Heart left ventricle (tissue), 16 donors: ENCODE measurements around the gene CD2AP. TPM values are rescaled to one million over a fixed set of nuclear protein-coding genes. Genes with fewer than 3 reads are reported as not detected.

ENCODE experiments used
- ATAC-seq, 4 donors: fragments of 200-7000 bp; cut with Tn5 transposase; one replicate each; pipeline ENCODE4 v1.9.1; 2020 to 2022; ENCODE audit warnings: moderate library complexity in 4 of 4, mild to moderate bottlenecking in 3 of 4, moderate number of reproducible peaks in 1 of 4
- DNase-seq, 5 donors: peaks; one replicate each; pipeline ENCODE4 v3.0.0-alpha.2; 2020
- H3K27ac ChIP-seq, 12 donors: fragments of 200-600 bp; sonication (generic) in 4 of 12; one replicate each; pipeline versions ENCODE4 v1.5.0 to v1.8.0; 2016 to 2022; ENCODE audit warnings: mild to moderate bottlenecking in 2 of 12
- H3K27me3 ChIP-seq, 9 donors: fragments of 200-600 bp; sonication (generic) in 2 of 9; one replicate each; pipeline versions ENCODE4 v1.5.1 to v1.8.0; 2016 to 2022; ENCODE audit warnings: mild to moderate bottlenecking in 3 of 9
- H3K36me3 ChIP-seq, 9 donors: fragments of 200-600 bp; sonication (generic) in 2 of 9; one replicate each; pipeline versions ENCODE4 v1.5.0 to v1.8.0; 2018 to 2022; ENCODE audit warnings: mild to moderate bottlenecking in 2 of 9
- H3K4me1 ChIP-seq, 12 donors: fragments of 200-600 bp; sonication (generic) in 4 of 12; one replicate each; pipeline versions ENCODE4 v1.5.0 to v1.8.0; 2016 to 2022; ENCODE audit warnings: mild to moderate bottlenecking in 3 of 12
- H3K4me3 ChIP-seq, 12 donors: fragments of 200-600 bp; sonication (generic) in 4 of 12; one replicate each; pipeline versions ENCODE4 v1.5.0 to v1.8.0; 2017 to 2022; ENCODE audit warnings: mild to moderate bottlenecking in 9 of 12, moderate library complexity in 4 of 12
- H3K9me3 ChIP-seq, 12 donors: fragments of 200-600 bp; sonication (generic) in 4 of 12; one replicate each; pipeline versions ENCODE4 v1.5.0 to v1.8.0; 2016 to 2022; ENCODE audit warnings: mild to moderate bottlenecking in 1 of 12
- CTCF ChIP-seq, 12 donors: fragments of 200-600 bp; sonication (generic) in 4 of 12; IDR thresholded peaks; one replicate each; pipeline versions ENCODE4 v1.5.0 to v1.8.0; 2018 to 2022; ENCODE audit warnings: antibody characterized with exemption in 12 of 12, mild to moderate bottlenecking in 5 of 12
- POLR2A ChIP-seq, 2 donors: fragments of 450-650 bp; IDR thresholded peaks; one replicate each; pipeline ENCODE4 v1.6.1; 2017; ENCODE audit warnings: antibody characterized with exemption in 2 of 2, mild to moderate bottlenecking in 2 of 2, moderate library complexity in 2 of 2
- WGBS, 4 donors: extraction: QIAGEN DNeasy Blood & Tissue Kit in 2 of 4; methylation state at CpG; one replicate each; pipeline versions ENCODE4 v1.1.5 to v1.1.7; 2013 to 2018; 5-methylcytosine and 5-hydroxymethylcytosine counted together
- intact Hi-C, 10 donors: fragments of 100-400 bp; cut with DNase I; formaldehyde crosslinking; loops; one replicate each; pipeline versions ENCODE4 v1.11.1 to v1.14.2; 2022
- polyA plus RNA-seq, 2 donors: library from polyadenylated mRNA; stranded (reverse); fragments of 200-250 nt; gene quantifications; one replicate each; pipeline ENCODE4 v1.2.3, GENCODE V29; 2013
- total RNA-seq, 9 donors: library from RNA; depleted of rRNA in 2 of 9; stranded (reverse); fragments of >200 nt in 2 of 9; fragmentation: NEBNext Ultra II Directional in 3 of 9; extraction: Animal tissue kit (Norgen Biotek cat#: 25700) in 3 of 9; gene quantifications; one replicate each; pipeline versions ENCODE4 v1.1.0 to v1.2.4, GENCODE V29; 2016 to 2023
- donor health status: ischemic (EF 13 %, LVEDD 7.1; RV severe dilation, severe dysfunction).
- donor health status: healthy with polysubstance abuse.
- donor health status: DM: no; HTN: yes; CAD: no.
- donor health status: DM: no; HTN: no; CAD: no.
- donor health status: ischemic (EF 25% LVEDD 6.9; RV normal size, moderate dysfunction).
- donor health status: ischemic (EF 25% LVEDD 5.7; RV mildly dilated, moderate dysfunction).
- donor health status: healthy.
- donor health status: DM: yes; HTN: yes; CAD: no.
- donor health status: ischemic (EF 35%, LVEDD 5.7; RV mildly dilated, moderate dysfunction).
- donor health status: nonischemic (EF 11% LVEDD 7.7; RV severe dilation, severe dysfunction).
- donor health status: DM: yes; HTN: yes; CAD: no.
- donor health status: PGD.
- donor health status: ischemic (EF 29% LVEDD 5.4; RV normal size, mild dysfunction).
- donor health status: nonischemic (EF 23%, LVEDD 6.1; RV moderate dilation, normal function).

CD2AP gene
- total and polyA plus RNA-seq, 11 donors: 6.4 to 18.0 (median 11.4) TPM

DNA sequence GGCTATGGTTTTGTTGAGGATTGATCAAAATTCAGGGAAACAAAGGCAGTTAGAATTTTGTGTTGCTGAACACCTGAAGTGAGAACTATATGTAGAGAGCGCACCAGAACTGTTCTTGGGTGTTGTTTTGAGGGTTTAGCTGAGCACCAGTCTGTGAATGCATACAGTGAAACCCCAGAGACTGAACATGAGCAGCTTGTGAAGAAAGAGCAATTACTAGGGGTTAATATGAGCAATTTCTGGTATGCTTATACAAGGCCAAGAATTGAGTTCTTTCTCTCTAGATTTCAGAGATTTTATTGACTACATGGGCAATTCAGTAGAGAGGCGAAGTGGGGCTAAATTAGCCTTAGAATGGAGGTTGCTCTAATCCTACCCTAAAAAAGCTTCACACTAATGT is 93.9 kb downstream of the CD2AP start:
- Histone ChIP-seq H3K4me1 (peaks cover 0 to 7% (median 0%) of the 10 kb centered on the region in 12 donors), H3K36me3 (peaks cover 0 to 17% (median 6%) of the 10 kb centered on the region in 9 donors), H3K27ac (no peak overlapping the region), H3K4me3 (no peak overlapping the region), H3K27me3 (no peaks in the 10 kb centered on the region), H3K9me3 (no peaks in the 10 kb centered on the region)
- DNase-seq (no peak), ATAC-seq (no peak)
- intact Hi-C loops: no loop called here
- no peak for TF ChIP-seq CTCF (IDR thresholded peaks at IDR 0.05)
- WGBS, 4 donors: 89 to 98% (median 96%) methylated on average over 2 of the region's 2 CpGs

DNA sequence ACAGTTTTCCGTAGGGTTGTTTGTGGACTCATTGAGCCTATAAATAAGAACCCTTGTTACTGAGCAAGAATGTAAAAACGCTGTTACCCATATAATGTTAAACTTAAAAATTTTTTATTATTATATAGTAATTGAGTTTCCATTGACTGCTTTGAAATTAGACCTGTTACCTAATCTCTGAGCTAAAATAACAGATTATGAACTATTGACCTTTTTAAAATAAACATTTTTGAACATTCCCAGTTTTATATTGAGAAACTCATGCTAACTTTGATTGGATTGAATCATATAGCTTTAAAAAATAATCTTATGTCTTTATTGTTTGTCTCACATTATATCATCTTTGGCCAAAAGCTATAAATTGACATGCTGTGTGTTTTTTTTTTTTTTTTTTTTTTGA is 95.5 kb downstream of the CD2AP start:
- TF ChIP-seq POLR2A (IDR thresholded peaks at IDR 0.05) (no peak), CTCF (IDR thresholded peaks at IDR 0.05) (no peak)
- Histone ChIP-seq H3K27ac (no peak overlapping the region), H3K27me3 (no peaks in the 10 kb centered on the region), H3K36me3 (peaks cover 0 to 33% (median 6%) of the 10 kb centered on the region in 9 donors), H3K4me3 (no peak overlapping the region), H3K9me3 (no peaks in the 10 kb centered on the region), H3K4me1 (peaks cover 0 to 7% (median 0%) of the 10 kb centered on the region in 12 donors)
- ATAC-seq: no peak
- no peak for DNase-seq
- WGBS, 4 donors: 68 to 93% (median 70%) methylated on average over 2 of the region's 2 CpGs
- intact Hi-C loops: no loop called here

GRCh38 chr6:47574789-47575188 is 97.2 kb downstream of the CD2AP start:
- no peak for DNase-seq
- WGBS, 4 donors: 93 to 97% (median 95%) methylated on average over 2 of the region's 2 CpGs
- Histone ChIP-seq H3K36me3 (peaks cover 0 to 50% (median 23%) of the 10 kb centered on the region in 9 donors), H3K27ac (no peak overlapping the region), H3K9me3 (no peaks in the 10 kb centered on the region), H3K4me1 (peaks cover 0 to 7% (median 0%) of the 10 kb centered on the region in 12 donors), H3K27me3 (no peaks in the 10 kb centered on the region), H3K4me3 (no peak overlapping the region)
- TF ChIP-seq CTCF (IDR thresholded peaks at IDR 0.05) (no peak), POLR2A (IDR thresholded peaks at IDR 0.05) (no peak)
- intact Hi-C loops: no loop called here
- ATAC-seq: no peak

GRCh38 chr6:47579040-47579439 is 101.5 kb downstream of the CD2AP start:
- 98 to 99% (median 99%) methylated on average over 4 of the region's 4 CpGs for WGBS, 4 donors
- TF ChIP-seq POLR2A (IDR thresholded peaks at IDR 0.05) (no peak), CTCF (IDR thresholded peaks at IDR 0.05) (no peak)
- peaks cover 0 to 91% (median 45%) of the 10 kb centered on the region in 9 donors for H3K36me3 ChIP-seq
- ATAC-seq (no peak), DNase-seq (no peak)
- no peak overlapping the region for H3K27ac ChIP-seq
- H3K9me3 ChIP-seq: no peaks in the 10 kb centered on the region
- intact Hi-C loops: no loop called here
- H3K4me3 ChIP-seq: no peak overlapping the region
- H3K4me1 ChIP-seq: no peaks in the 10 kb centered on the region
- H3K27me3 ChIP-seq: no peaks in the 10 kb centered on the region
